ENCODE data around the gene KRTAP10-11.

- TF ChIP-seq CTCF (IDR thresholded peaks at IDR 0.05 in 4 of 5, conservative IDR thresholded peaks at IDR 0.05 in 1 of 5) (no peak), POLR2A (IDR thresholded peaks at IDR 0.05) (no peak)
These were observed 14.1 kb upstream of the KRTAP10-11 start for GRCh38 chr21:44632067-44632466.
